Measurements from ENCODE around the gene PEX3.

DNA sequence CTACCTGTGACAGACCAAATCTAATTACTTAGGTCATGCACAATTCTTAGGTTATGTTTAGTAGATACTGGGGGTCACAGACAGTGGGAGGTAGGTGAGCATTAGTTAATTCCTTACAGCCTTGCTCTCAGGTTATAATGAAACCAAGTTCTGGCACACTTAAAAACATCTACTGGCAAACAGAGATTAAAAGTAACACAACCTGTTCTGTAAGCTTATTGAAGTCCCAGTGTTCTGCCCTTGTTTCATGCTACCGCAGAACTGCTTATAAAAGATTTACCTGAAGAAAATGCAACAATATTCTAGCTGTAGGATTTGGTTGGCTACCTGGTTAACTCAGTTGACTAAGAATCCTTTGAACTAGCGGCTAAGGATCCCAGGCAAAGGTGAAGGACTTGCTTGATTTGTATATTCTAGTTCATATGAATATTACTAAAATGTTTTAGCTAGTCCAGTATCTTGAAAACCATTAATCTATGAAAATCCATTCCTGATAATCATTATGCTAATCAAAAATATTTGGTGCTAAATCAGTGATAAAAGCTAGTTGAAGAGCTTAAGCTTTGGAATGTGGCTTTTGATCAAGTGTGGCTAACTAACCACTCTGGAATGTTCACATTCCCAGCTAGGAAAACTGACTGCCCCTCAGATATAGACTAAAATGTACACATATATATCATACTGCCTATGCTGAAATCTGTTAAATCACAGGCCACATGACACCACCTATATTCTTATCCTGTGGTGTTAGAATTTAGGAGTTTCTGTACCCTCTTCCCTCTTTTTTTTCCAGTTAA, 7.2 kb downstream of the PEX3 start:
- TF ChIP-seq POLR2A (IDR thresholded peaks at IDR 0.05), result no peak
- TF ChIP-seq, protein P1, sequence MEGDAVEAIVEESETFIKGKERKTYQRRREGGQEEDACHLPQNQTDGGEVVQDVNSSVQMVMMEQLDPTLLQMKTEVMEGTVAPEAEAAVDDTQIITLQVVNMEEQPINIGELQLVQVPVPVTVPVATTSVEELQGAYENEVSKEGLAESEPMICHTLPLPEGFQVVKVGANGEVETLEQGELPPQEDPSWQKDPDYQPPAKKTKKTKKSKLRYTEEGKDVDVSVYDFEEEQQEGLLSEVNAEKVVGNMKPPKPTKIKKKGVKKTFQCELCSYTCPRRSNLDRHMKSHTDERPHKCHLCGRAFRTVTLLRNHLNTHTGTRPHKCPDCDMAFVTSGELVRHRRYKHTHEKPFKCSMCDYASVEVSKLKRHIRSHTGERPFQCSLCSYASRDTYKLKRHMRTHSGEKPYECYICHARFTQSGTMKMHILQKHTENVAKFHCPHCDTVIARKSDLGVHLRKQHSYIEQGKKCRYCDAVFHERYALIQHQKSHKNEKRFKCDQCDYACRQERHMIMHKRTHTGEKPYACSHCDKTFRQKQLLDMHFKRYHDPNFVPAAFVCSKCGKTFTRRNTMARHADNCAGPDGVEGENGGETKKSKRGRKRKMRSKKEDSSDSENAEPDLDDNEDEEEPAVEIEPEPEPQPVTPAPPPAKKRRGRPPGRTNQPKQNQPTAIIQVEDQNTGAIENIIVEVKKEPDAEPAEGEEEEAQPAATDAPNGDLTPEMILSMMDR (IDR thresholded peaks at IDR 0.05), result no peak
